ENCODE measurements around the gene PTGER1. TPM values are rescaled to one million over a fixed set of nuclear protein-coding genes. Genes with fewer than 3 reads are reported as not detected.

The PTGER1 gene
- polyA plus RNA-seq, 1 donor (not counting 4 experiments of a cell fraction or from before 2014, with no cell fraction given) = not detected

DNA sequence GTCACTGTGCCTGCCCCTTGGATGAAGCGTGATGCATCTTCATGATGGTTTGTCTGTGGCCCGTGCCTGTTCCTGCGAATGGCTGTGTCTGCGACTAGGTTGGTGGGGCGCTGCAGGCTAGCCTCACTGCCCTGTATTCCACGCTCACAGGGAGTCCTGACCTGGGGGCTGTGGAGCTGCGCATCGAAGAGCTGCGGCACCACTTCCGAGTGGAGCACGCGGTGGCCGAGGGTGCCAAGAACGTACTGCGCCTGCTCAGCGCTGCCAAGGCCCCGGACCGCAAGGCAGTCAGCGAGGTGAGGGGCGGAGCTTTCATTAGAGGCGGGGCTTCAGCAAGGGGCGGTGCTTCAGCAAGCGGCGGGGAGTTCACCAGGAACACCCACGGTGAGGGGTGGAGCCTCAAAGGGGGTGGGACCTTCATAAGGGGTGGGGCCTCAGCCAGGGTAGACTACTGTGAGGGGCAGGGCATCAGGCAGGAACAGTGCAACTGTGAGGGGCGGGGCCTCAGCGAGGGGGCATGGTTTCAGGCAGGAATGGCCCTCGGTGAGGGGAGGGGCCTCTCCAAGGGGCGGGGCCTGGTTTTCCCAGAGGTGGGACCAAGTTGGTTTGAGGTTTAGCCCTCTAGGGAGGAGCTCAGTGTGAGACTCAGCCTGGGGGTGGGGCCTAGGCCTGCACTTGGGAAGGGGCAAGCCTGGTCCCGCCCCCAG, 24.8 kb downstream of the PTGER1 start:
- Histone ChIP-seq H3K9ac (ENCODE audit: control insufficient read depth, extremely low read depth, insufficient read depth, low read length) (no peak overlapping the region), H3K9me1 (ENCODE audit: control insufficient read depth, extremely low read depth, insufficient read depth, low read length) (no peaks in the 10 kb centered on the region), H3K79me2 (ENCODE audit: control insufficient read depth, insufficient read depth, low read length) (no peaks in the 10 kb centered on the region), H2AFZ (ENCODE audit: control insufficient read depth, low read length) (no peak overlapping the region), H3K27ac (ENCODE audit: control insufficient read depth, insufficient read depth, low read length) (no peak overlapping the region), H3K36me3 (ENCODE audit: control insufficient read depth in 2 of 2, extremely low read depth in 1 of 2, insufficient read depth in 2 of 2, low read length in 2 of 2) (no peaks in the 10 kb centered on the region), H3K4me3 (ENCODE audit: control insufficient read depth in 2 of 3, extremely low read depth in 1 of 3, insufficient read depth in 2 of 3, low read depth in 1 of 3, low read length in 3 of 3) (no peak overlapping the region), H3K27me3 (ENCODE audit: control insufficient read depth, extremely low read depth, insufficient read depth, low read length) (no peaks in the 10 kb centered on the region), H3K9me3 (ENCODE audit: control insufficient read depth, low read depth, low read length) (no peaks in the 10 kb centered on the region), H4K20me1 (ENCODE audit: control insufficient read depth, extremely low read depth, insufficient read depth, low read length) (no peaks in the 10 kb centered on the region), H3K4me2 (ENCODE audit: control insufficient read depth, extremely low read depth, insufficient read depth, low read depth, low read length) (no peak overlapping the region), H3K4me1 (ENCODE audit: control insufficient read depth, extremely low read depth, insufficient read depth, low read length) (no peaks in the 10 kb centered on the region)
- DNase-seq (ENCODE audit: low read depth, low spot score) (no peak), FAIRE-seq (no peak)
- no peak for TF ChIP-seq EZH2 (IDR thresholded peaks at IDR 0.05; ENCODE audit: low read length)
- TF ChIP-seq, protein P1, sequence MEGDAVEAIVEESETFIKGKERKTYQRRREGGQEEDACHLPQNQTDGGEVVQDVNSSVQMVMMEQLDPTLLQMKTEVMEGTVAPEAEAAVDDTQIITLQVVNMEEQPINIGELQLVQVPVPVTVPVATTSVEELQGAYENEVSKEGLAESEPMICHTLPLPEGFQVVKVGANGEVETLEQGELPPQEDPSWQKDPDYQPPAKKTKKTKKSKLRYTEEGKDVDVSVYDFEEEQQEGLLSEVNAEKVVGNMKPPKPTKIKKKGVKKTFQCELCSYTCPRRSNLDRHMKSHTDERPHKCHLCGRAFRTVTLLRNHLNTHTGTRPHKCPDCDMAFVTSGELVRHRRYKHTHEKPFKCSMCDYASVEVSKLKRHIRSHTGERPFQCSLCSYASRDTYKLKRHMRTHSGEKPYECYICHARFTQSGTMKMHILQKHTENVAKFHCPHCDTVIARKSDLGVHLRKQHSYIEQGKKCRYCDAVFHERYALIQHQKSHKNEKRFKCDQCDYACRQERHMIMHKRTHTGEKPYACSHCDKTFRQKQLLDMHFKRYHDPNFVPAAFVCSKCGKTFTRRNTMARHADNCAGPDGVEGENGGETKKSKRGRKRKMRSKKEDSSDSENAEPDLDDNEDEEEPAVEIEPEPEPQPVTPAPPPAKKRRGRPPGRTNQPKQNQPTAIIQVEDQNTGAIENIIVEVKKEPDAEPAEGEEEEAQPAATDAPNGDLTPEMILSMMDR (optimal IDR thresholded peaks at IDR 0.05 in 1 of 3, IDR thresholded peaks at IDR 0.05 in 1 of 3, conservative IDR thresholded peaks at IDR 0.05 in 1 of 3; ENCODE audit: extremely low read depth in 1 of 3, insufficient read depth in 2 of 3, low read length in 3 of 3) = no peak
- dilution Hi-C loops (cut with MboI; ENCODE audit: extremely low pct_ligation_motif_present, low sequenced_read_pairs) = no loop called here

DNA sequence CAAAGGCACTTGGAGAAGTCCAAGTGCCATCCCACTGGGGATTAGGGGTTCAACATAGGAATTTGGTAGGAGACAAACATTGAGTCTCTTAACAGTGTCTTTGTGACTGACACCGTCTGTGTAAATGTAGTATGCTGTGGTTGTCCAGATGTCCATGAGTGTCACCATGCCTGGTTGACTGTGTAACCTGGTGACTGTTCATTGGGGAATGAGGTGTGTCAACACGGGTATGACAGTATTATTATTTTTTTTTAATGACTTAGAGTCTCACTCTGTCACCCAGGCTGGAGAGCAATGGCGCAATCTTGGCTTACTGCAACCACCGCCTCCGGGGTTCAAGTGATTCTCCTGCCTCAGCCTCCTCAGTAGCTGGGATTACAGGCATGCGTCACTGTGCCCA, 25.8 kb downstream of the PTGER1 start:
- Histone ChIP-seq H3K4me3 (ENCODE audit: control insufficient read depth in 2 of 3, extremely low read depth in 1 of 3, insufficient read depth in 2 of 3, low read depth in 1 of 3, low read length in 3 of 3) (no peak overlapping the region), H4K20me1 (ENCODE audit: control insufficient read depth, extremely low read depth, insufficient read depth, low read length) (no peaks in the 10 kb centered on the region), H3K27ac (ENCODE audit: control insufficient read depth, insufficient read depth, low read length) (no peak overlapping the region), H2AFZ (ENCODE audit: control insufficient read depth, low read length) (no peak overlapping the region), H3K4me2 (ENCODE audit: control insufficient read depth, extremely low read depth, insufficient read depth, low read depth, low read length) (no peak overlapping the region), H3K27me3 (ENCODE audit: control insufficient read depth, extremely low read depth, insufficient read depth, low read length) (no peaks in the 10 kb centered on the region), H3K9ac (ENCODE audit: control insufficient read depth, extremely low read depth, insufficient read depth, low read length) (no peak overlapping the region), H3K4me1 (ENCODE audit: control insufficient read depth, extremely low read depth, insufficient read depth, low read length) (no peaks in the 10 kb centered on the region), H3K79me2 (ENCODE audit: control insufficient read depth, insufficient read depth, low read length) (no peaks in the 10 kb centered on the region), H3K9me3 (ENCODE audit: control insufficient read depth, low read depth, low read length) (no peaks in the 10 kb centered on the region), H3K9me1 (ENCODE audit: control insufficient read depth, extremely low read depth, insufficient read depth, low read length) (no peaks in the 10 kb centered on the region), H3K36me3 (ENCODE audit: control insufficient read depth in 2 of 2, extremely low read depth in 1 of 2, insufficient read depth in 2 of 2, low read length in 2 of 2) (no peaks in the 10 kb centered on the region)
- dilution Hi-C loops (cut with MboI; ENCODE audit: extremely low pct_ligation_motif_present, low sequenced_read_pairs) = no loop called here
- no peak for FAIRE-seq
- no peak for TF ChIP-seq EZH2 (IDR thresholded peaks at IDR 0.05; ENCODE audit: low read length)
- TF ChIP-seq, protein P1 (optimal IDR thresholded peaks at IDR 0.05 in 1 of 3, IDR thresholded peaks at IDR 0.05 in 1 of 3, conservative IDR thresholded peaks at IDR 0.05 in 1 of 3; ENCODE audit: extremely low read depth in 1 of 3, insufficient read depth in 2 of 3, low read length in 3 of 3) = no peak
- DNase-seq (ENCODE audit: low read depth, low spot score) = no peak

Data from keratinocyte (primary cell).